ENCODE results near the gene OSR1.
A peak's percentile ranks its signal among the peaks of the same experiment; 100 is the strongest.

The OSR1 gene

GRCh38 chr2:19350678-19351401 lies 7.6 kb downstream of the OSR1 start:
- Histone ChIP-seq H3K14ac (ENCODE audit: low read length) (no peak overlapping the region), H3K79me1 (ENCODE audit: low read depth, low read length) (peaks cover 1% of the 10 kb centered on the region), H3K9me3 (replicated peaks in 1 of 2; ENCODE audit: control insufficient read depth in 2 of 2, insufficient read depth in 1 of 2, low read depth in 1 of 2, low read length in 2 of 2) (peaks cover 4% of the 10 kb centered on the region in 2 donors), H3K4me2 (ENCODE audit: insufficient read depth, low read length, poor library complexity, severe bottlenecking) (peak overlapping the region; percentile 68), H3K4me1 (ENCODE audit: control insufficient read depth in 2 of 2, insufficient read depth in 1 of 2, low read depth in 1 of 2, low read length in 2 of 2) (peaks cover 4 to 12% of the 10 kb centered on the region in 2 donors), H3K4me3 (ENCODE audit: low read length in 2 of 2) (peak overlapping the region; percentile 40 to 56), H2BK5ac (ENCODE audit: low read length) (no peak overlapping the region), H3K9ac (ENCODE audit: low read depth, low read length, poor library complexity) (no peak overlapping the region), H2AFZ (ENCODE audit: low read length) (peak overlapping the region; percentile 96), H2BK15ac (ENCODE audit: low read length) (no peak overlapping the region), H3K4ac (ENCODE audit: low read length) (no peak overlapping the region), H4K8ac (ENCODE audit: low read depth, low read length) (no peak overlapping the region), H2AK5ac (ENCODE audit: low read depth, low read length) (no peak overlapping the region), H2BK12ac (ENCODE audit: low read length) (no peak overlapping the region), H2BK120ac (ENCODE audit: low read depth, low read length) (no peak overlapping the region), H3K27me3 (ENCODE audit: control insufficient read depth in 3 of 3, insufficient read depth in 3 of 3, low read depth in 1 of 3, low read length in 3 of 3) (peaks cover 42 to 75% (median 65%) of the 10 kb centered on the region in 3 experiments), H3K18ac (ENCODE audit: low read length) (peak overlapping the region; percentile 61), H4K91ac (ENCODE audit: low read depth, low read length, poor library complexity) (no peak overlapping the region), H3K27ac (replicated peaks; ENCODE audit: low read length) (no peak overlapping the region), H3K36me3 (replicated peaks in 1 of 2; ENCODE audit: control insufficient read depth in 2 of 2, insufficient read depth in 2 of 2, low read length in 2 of 2) (no peaks in the 10 kb centered on the region), H3K23ac (ENCODE audit: low read depth, low read length, poor library complexity) (no peak overlapping the region)
- no peak for DNase-seq (ENCODE audit: low spot score)
- WGBS, 2 donors (ENCODE audit: extremely low coverage in 2 of 2, insufficient read length in 2 of 2, insufficient replicate concordance in 1 of 2) = no CpG with 5 or more reads among the region's 30 CpGs

DNA sequence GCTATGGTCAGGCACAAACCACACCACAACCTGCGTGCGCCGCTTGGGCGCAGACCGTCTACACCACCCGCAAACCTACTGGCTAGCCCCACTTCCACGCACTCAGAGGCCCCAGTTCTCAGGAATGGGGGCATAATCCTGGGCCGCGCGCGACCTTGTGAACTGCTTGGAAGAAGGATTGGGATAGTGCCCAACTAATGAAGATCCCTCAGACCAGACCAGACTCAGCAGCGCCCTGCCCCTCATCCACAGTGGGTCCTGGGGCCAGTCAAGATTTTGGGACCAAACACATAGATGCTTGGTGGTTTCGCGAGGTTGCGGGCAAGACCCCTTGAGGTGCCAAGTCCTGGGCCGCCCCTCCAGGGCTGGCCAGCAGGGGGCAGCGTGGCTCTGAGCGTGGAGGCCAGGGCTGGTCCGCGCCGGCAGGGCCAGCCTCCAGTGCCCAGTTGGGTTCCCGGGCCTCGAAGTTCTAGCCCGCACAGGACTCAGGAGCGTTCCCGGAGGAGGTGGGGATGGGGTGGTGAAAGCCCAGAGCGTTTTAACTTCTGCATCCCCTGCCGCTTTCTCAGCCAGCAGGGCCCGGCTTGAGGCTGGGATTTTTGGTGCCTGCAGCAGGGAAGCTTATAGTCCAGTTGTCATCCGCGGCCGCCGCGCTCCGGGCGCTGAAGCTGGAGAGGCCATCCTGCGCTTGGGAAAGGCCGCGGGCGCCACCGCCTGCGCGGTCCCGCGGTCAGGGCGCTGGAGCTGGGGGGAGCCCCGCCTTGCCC lies 8.3 kb downstream of the OSR1 start:
- Histone ChIP-seq H3K36me3 (replicated peaks in 1 of 2; ENCODE audit: control insufficient read depth in 2 of 2, insufficient read depth in 2 of 2, low read length in 2 of 2) (peaks cover 0 to 3% of the 10 kb centered on the region in 2 donors), H4K8ac (ENCODE audit: low read depth, low read length) (no peak overlapping the region), H3K9ac (ENCODE audit: low read depth, low read length, poor library complexity) (peak overlapping the region; percentile 61), H3K14ac (ENCODE audit: low read length) (peak overlapping the region; percentile 66), H2BK5ac (ENCODE audit: low read length) (no peak overlapping the region), H2BK12ac (ENCODE audit: low read length) (no peak overlapping the region), H3K79me1 (ENCODE audit: low read depth, low read length) (peaks cover 1% of the 10 kb centered on the region), H3K27me3 (ENCODE audit: control insufficient read depth in 3 of 3, insufficient read depth in 3 of 3, low read depth in 1 of 3, low read length in 3 of 3) (peaks cover 35 to 68% (median 58%) of the 10 kb centered on the region in 3 experiments), H2AK5ac (ENCODE audit: low read depth, low read length) (peak overlapping the region; percentile 76), H2AFZ (ENCODE audit: low read length) (peak overlapping the region; percentile 96), H3K4ac (ENCODE audit: low read length) (no peak overlapping the region), H3K18ac (ENCODE audit: low read length) (peak overlapping the region; percentile 61), H3K4me1 (ENCODE audit: control insufficient read depth in 2 of 2, insufficient read depth in 1 of 2, low read depth in 1 of 2, low read length in 2 of 2) (peaks cover 4 to 12% of the 10 kb centered on the region in 2 donors), H3K23ac (ENCODE audit: low read depth, low read length, poor library complexity) (peak overlapping the region; percentile 31), H3K4me3 (ENCODE audit: low read length in 2 of 2) (peak overlapping the region; percentile 40 to 69), H2BK120ac (ENCODE audit: low read depth, low read length) (no peak overlapping the region), H3K9me3 (replicated peaks in 1 of 2; ENCODE audit: control insufficient read depth in 2 of 2, insufficient read depth in 1 of 2, low read depth in 1 of 2, low read length in 2 of 2) (peaks cover under 1 to 4% of the 10 kb centered on the region in 2 donors), H3K4me2 (ENCODE audit: insufficient read depth, low read length, poor library complexity, severe bottlenecking) (peak overlapping the region; percentile 68), H2BK15ac (ENCODE audit: low read length) (no peak overlapping the region), H3K27ac (replicated peaks; ENCODE audit: low read length) (no peak overlapping the region), H4K91ac (ENCODE audit: low read depth, low read length, poor library complexity) (no peak overlapping the region)
- DNase-seq (ENCODE audit: low spot score) = peak; percentile 59
- WGBS, 2 donors (ENCODE audit: extremely low coverage in 2 of 2, insufficient read length in 2 of 2, insufficient replicate concordance in 1 of 2) = no CpG with 5 or more reads among the region's 47 CpGs

GRCh38 chr2:19348692-19349091 lies 9.7 kb downstream of the OSR1 start:
- Histone ChIP-seq H3K4me3 (ENCODE audit: low read length in 2 of 2) (peak overlapping the region in 1 of 2 donors; percentile 76), H3K27ac (replicated peaks; ENCODE audit: low read length) (no peak overlapping the region), H3K18ac (ENCODE audit: low read length) (peak overlapping the region; percentile 59), H3K36me3 (replicated peaks in 1 of 2; ENCODE audit: control insufficient read depth in 2 of 2, insufficient read depth in 2 of 2, low read length in 2 of 2) (peaks cover 0 to 6% of the 10 kb centered on the region in 2 donors), H3K14ac (ENCODE audit: low read length) (no peak overlapping the region), H3K79me1 (ENCODE audit: low read depth, low read length) (peaks cover 1% of the 10 kb centered on the region), H3K9me3 (replicated peaks in 1 of 2; ENCODE audit: control insufficient read depth in 2 of 2, insufficient read depth in 1 of 2, low read depth in 1 of 2, low read length in 2 of 2) (peaks cover 0 to 2% of the 10 kb centered on the region in 2 donors), H2BK5ac (ENCODE audit: low read length) (no peak overlapping the region), H2AFZ (ENCODE audit: low read length) (peak overlapping the region; percentile 98), H3K23ac (ENCODE audit: low read depth, low read length, poor library complexity) (no peak overlapping the region), H2BK120ac (ENCODE audit: low read depth, low read length) (no peak overlapping the region), H3K4ac (ENCODE audit: low read length) (no peak overlapping the region), H2BK12ac (ENCODE audit: low read length) (no peak overlapping the region), H3K27me3 (ENCODE audit: control insufficient read depth in 3 of 3, insufficient read depth in 3 of 3, low read depth in 1 of 3, low read length in 3 of 3) (peaks cover 24 to 54% (median 44%) of the 10 kb centered on the region in 3 experiments), H3K4me1 (ENCODE audit: control insufficient read depth in 2 of 2, insufficient read depth in 1 of 2, low read depth in 1 of 2, low read length in 2 of 2) (peaks cover 4 to 12% of the 10 kb centered on the region in 2 donors), H2AK5ac (ENCODE audit: low read depth, low read length) (no peak overlapping the region), H4K91ac (ENCODE audit: low read depth, low read length, poor library complexity) (no peak overlapping the region), H2BK15ac (ENCODE audit: low read length) (no peak overlapping the region), H4K8ac (ENCODE audit: low read depth, low read length) (no peak overlapping the region), H3K4me2 (ENCODE audit: insufficient read depth, low read length, poor library complexity, severe bottlenecking) (no peak overlapping the region), H3K9ac (ENCODE audit: low read depth, low read length, poor library complexity) (no peak overlapping the region)
- WGBS, 2 donors (ENCODE audit: extremely low coverage in 2 of 2, insufficient read length in 2 of 2, insufficient replicate concordance in 1 of 2) = no CpG with 5 or more reads among the region's 8 CpGs
- DNase-seq (ENCODE audit: low spot score) = no peak

Measured in neuronal stem cell (in vitro differentiated cells).